Muscle layer of duodenum (tissue), 2 donors: Measurements from ENCODE around the gene FADS6.
"Not testable (repeated sequence)": the region's sequence is repeated elsewhere in the genome, so short reads cannot be mapped to it uniquely, and the experiment has no call there.

Source experiments
- H3K27ac ChIP-seq: one replicate; pipeline ENCODE4 v1.7.0; 2013; ENCODE audit warnings: mild to moderate bottlenecking, low read length
- H3K27me3 ChIP-seq: one replicate; pipeline ENCODE4 v1.7.0; 2013; ENCODE audit warnings: low read depth, mild to moderate bottlenecking, control low read depth, low read length
- H3K36me3 ChIP-seq, 2 donors: one replicate each; pipeline ENCODE4 v1.7.0; 2013; ENCODE audit warnings: low read length in 2 of 2, control low read depth in 1 of 2, mild to moderate bottlenecking in 1 of 2; ENCODE audit not compliant: insufficient read depth in 2 of 2, control insufficient read depth in 1 of 2
- H3K4me1 ChIP-seq, 2 donors: one replicate each; pipeline ENCODE4 v1.7.0; 2013; ENCODE audit warnings: low read length in 2 of 2, mild to moderate bottlenecking in 2 of 2, control low read depth in 1 of 2, moderate library complexity in 1 of 2; ENCODE audit not compliant: insufficient read depth in 2 of 2, control insufficient read depth in 1 of 2
- H3K4me3 ChIP-seq, 2 donors: one replicate each; pipeline ENCODE4 v1.7.0; 2013; ENCODE audit warnings: low read length in 2 of 2, low read depth in 1 of 2, mild to moderate bottlenecking in 1 of 2
- H3K9me3 ChIP-seq, 2 donors: one replicate each; pipeline ENCODE4 v1.7.0; 2013; ENCODE audit warnings: low read length in 2 of 2, control low read depth in 1 of 2, mild to moderate bottlenecking in 1 of 2; ENCODE audit not compliant: control insufficient read depth in 1 of 2
- donor health status: healthy.

Gene FADS6

GRCh38 chr17:74872313-74873036, 21.0 kb downstream of the FADS6 start, which contains the start of gene FDXR:
Gene FDXR, minus strand, starts transcription at chr17:74872994. Its CDS starts 50 bp downstream, at chr17:74872944.
- H3K36me3 ChIP-seq, result no peaks in the 10 kb centered on the region
- H3K9me3 ChIP-seq, result no peaks in the 10 kb centered on the region
- peak within 1 kb of the TSS; percentile 81 to 86 for H3K4me3 ChIP-seq
- no peaks in the 10 kb centered on the region for H3K27me3 ChIP-seq
- H3K4me1 ChIP-seq, result peaks cover 11 to 21% of the 10 kb centered on the region in 2 donors
- H3K27ac ChIP-seq, result peak within 1 kb of the TSS; percentile 96

- no peaks in the 10 kb centered on the region for H3K9me3 ChIP-seq
- H3K27ac ChIP-seq, result no peak overlapping the region
- H3K36me3 ChIP-seq, result no peaks in the 10 kb centered on the region
- peak overlapping the region; percentile 81 for H3K4me3 ChIP-seq
- peaks cover 11 to 21% of the 10 kb centered on the region in 2 donors for H3K4me1 ChIP-seq
- no peaks in the 10 kb centered on the region for H3K27me3 ChIP-seq
Observed at GRCh38 chr17:74871356-74872076, 21.9 kb downstream of the FADS6 start.

- Histone ChIP-seq H3K27me3 (no peaks in the 10 kb centered on the region), H3K4me3 (no peak overlapping the region), H3K9me3 (no peaks in the 10 kb centered on the region), H3K4me1 (peaks cover 11 to 21% of the 10 kb centered on the region in 2 donors), H3K27ac (no peak overlapping the region), H3K36me3 (no peaks in the 10 kb centered on the region)
Observed at GRCh38 chr17:74870512-74870911, 22.9 kb downstream of the FADS6 start.

GRCh38 chr17:74870028-74870427, 23.4 kb downstream of the FADS6 start:
- not testable (repeated sequence) for H3K9me3 ChIP-seq, H3K36me3 ChIP-seq, H3K27me3 ChIP-seq, H3K27ac ChIP-seq, H3K4me3 ChIP-seq
- peaks cover 11 to 21% of the 10 kb centered on the region in 2 donors for H3K4me1 ChIP-seq

- Histone ChIP-seq H3K27ac (no peak overlapping the region), H3K36me3 (no peaks in the 10 kb centered on the region), H3K4me3 (no peak overlapping the region), H3K27me3 (no peaks in the 10 kb centered on the region), H3K9me3 (no peaks in the 10 kb centered on the region), H3K4me1 (peaks cover 8 to 18% of the 10 kb centered on the region in 2 donors)
Observed at GRCh38 chr17:74868908-74869255, 24.6 kb downstream of the FADS6 start.

GRCh38 chr17:74868251-74868907, 25.1 kb downstream of the FADS6 start:
- Histone ChIP-seq H3K27ac (no peak overlapping the region), H3K4me1 (peaks cover 5 to 15% of the 10 kb centered on the region in 2 donors), H3K36me3 (no peaks in the 10 kb centered on the region), H3K27me3 (no peaks in the 10 kb centered on the region), H3K9me3 (no peaks in the 10 kb centered on the region), H3K4me3 (no peak overlapping the region)

- Histone ChIP-seq H3K36me3 (no peaks in the 10 kb centered on the region), H3K4me1 (peaks cover 0 to 11% of the 10 kb centered on the region in 2 donors)
Observed at GRCh38 chr17:74866198-74866835, 27.1 kb downstream of the FADS6 start.

GRCh38 chr17:74865504-74866197, 27.8 kb downstream of the FADS6 start:
- Histone ChIP-seq H3K27ac (no peak overlapping the region), H3K36me3 (no peaks in the 10 kb centered on the region), H3K4me1 (peaks cover 0 to 14% of the 10 kb centered on the region in 2 donors), H3K4me3 (no peak overlapping the region), H3K9me3 (no peaks in the 10 kb centered on the region), H3K27me3 (peaks cover 9% of the 10 kb centered on the region)

More at GRCh38 chr17:74866198-74866835, 27.1 kb downstream of the FADS6 start:
- Histone ChIP-seq H3K27me3 (peaks cover 4% of the 10 kb centered on the region), H3K4me3 (no peak overlapping the region), H3K9me3 (no peaks in the 10 kb centered on the region), H3K27ac (no peak overlapping the region)

GRCh38 chr17:74864866-74865395, 28.5 kb downstream of the FADS6 start:
- Histone ChIP-seq H3K9me3 (no peaks in the 10 kb centered on the region), H3K36me3 (no peaks in the 10 kb centered on the region), H3K4me1 (peaks cover 0 to 21% of the 10 kb centered on the region in 2 donors), H3K27ac (no peak overlapping the region), H3K27me3 (peaks cover 16% of the 10 kb centered on the region), H3K4me3 (no peak overlapping the region)

- H3K27ac ChIP-seq, result no peak overlapping the region
- H3K4me1 ChIP-seq, result peaks cover 0 to 26% of the 10 kb centered on the region in 2 donors
- H3K9me3 ChIP-seq, result no peaks in the 10 kb centered on the region
- H3K27me3 ChIP-seq, result peaks cover 18% of the 10 kb centered on the region
- H3K4me3 ChIP-seq, result no peak overlapping the region
- H3K36me3 ChIP-seq, result no peaks in the 10 kb centered on the region
Observed at GRCh38 chr17:74864297-74864865, 29.1 kb downstream of the FADS6 start.
